Ovary (tissue), 9 donors: Measurements from ENCODE around the gene NUDT7. TPM values are rescaled to one million over a fixed set of nuclear protein-coding genes. Genes with fewer than 3 reads are reported as not detected.

ENCODE experiments used
- DNase-seq, 5 donors: peaks; one replicate each; pipeline ENCODE4 v3.0.0-alpha.2; 2019 to 2020
- H3K27ac ChIP-seq, 2 donors: fragments of 200-600 bp; one replicate each; pipeline versions ENCODE4 v1.5.1 to v1.8.0; 2019 to 2022
- H3K27me3 ChIP-seq: fragments of 200-600 bp; one replicate; pipeline ENCODE4 v1.8.0; 2022
- H3K36me3 ChIP-seq: fragments of 200-600 bp; sonication (generic); one replicate; pipeline ENCODE4 v1.5.1; 2019
- H3K4me1 ChIP-seq: one replicate; pipeline ENCODE4 v1.8.1; 2013; ENCODE audit warnings: mild to moderate bottlenecking, moderate library complexity; ENCODE audit not compliant: insufficient read depth
- H3K4me3 ChIP-seq: fragments of 200-600 bp; sonication (generic); one replicate; pipeline ENCODE4 v1.5.1; 2017
- H3K9me3 ChIP-seq, 2 donors: fragments of 200-600 bp in 1 of 2; sonication (generic) in 1 of 2; one replicate each; pipeline versions ENCODE4 v1.5.1 to v1.8.1; 2013 to 2019; ENCODE audit warnings: mild to moderate bottlenecking in 1 of 2, moderate library complexity in 1 of 2
- CTCF ChIP-seq, 3 donors: fragments of 450-650 bp in 2 of 3; fragments of 200-600 bp in 1 of 3; IDR thresholded peaks; one replicate each; pipeline versions ENCODE4 v1.5.1 to v1.8.0; 2016 to 2022; ENCODE audit warnings: antibody characterized with exemption in 3 of 3, mild to moderate bottlenecking in 1 of 3
- EP300 ChIP-seq: sonication (generic); formaldehyde crosslinking; IDR thresholded peaks from one replicate; pipeline ENCODE4 v1.6.1; 2017; ENCODE audit warnings: antibody characterized with exemption
- POLR2A ChIP-seq: fragments of 450-650 bp; IDR thresholded peaks from one replicate; pipeline ENCODE4 v1.6.1; 2017; ENCODE audit warnings: antibody characterized with exemption, mild to moderate bottlenecking, moderate library complexity
- WGBS, 3 donors: extraction: QIAGEN DNeasy Blood & Tissue Kit in 1 of 3; methylation state at CpG; one replicate each; pipeline versions ENCODE4 v1.1.5 to v1.1.7; 2013 to 2017; 5-methylcytosine and 5-hydroxymethylcytosine counted together
- intact Hi-C, 4 donors: fragments of 100-400 bp; cut with DNase I; formaldehyde crosslinking; loops; one replicate each; pipeline versions ENCODE4 v1.11.0 to v1.15.1; 2022 to 2023
- polyA plus RNA-seq, 2 donors: library from polyadenylated mRNA; stranded (reverse); fragments of 200-250 nt in 1 of 2; fragments of 350-450 nt in 1 of 2; fragmentation: Illumina TruSeq in 1 of 2; extraction: RNeasy Lipid Tissue Mini Kit (QIAGEN cat#74804) in 1 of 2; gene quantifications; one replicate each; pipeline ENCODE4 v1.2.3, GENCODE V29; 2013 to 2014
- total RNA-seq, 7 donors: library from RNA; depleted of rRNA in 2 of 7; stranded (reverse); fragments of >200 nt in 2 of 7; fragmentation: NEBNext Ultra II Directional in 3 of 7; extraction: Animal tissue kit (Norgen Biotek cat#: 25700) in 3 of 7; gene quantifications; one replicate each; pipeline versions ENCODE4 v1.1.0 to v1.2.4, GENCODE V29; 2016 to 2023
- donor health status: DM: no; HTN: no; CAD: no; lungs with moderate emphysema.
- donor health status: DM: no; HTN: no; CAD: no.
- donor health status: Bipolar disorder and iron deficiency.
- donor health status: DM: yes; HTN: yes; CAD: no.
- donor health status: DM: no; HTN: no; CAD: no.
- donor health status: DM: yes; HTN: yes; CAD: no.

The NUDT7 gene
- total and polyA plus RNA-seq, 9 donors = 4.9 to 12.3 (median 5.8) TPM

GRCh38 chr16:77683397-77684180 lies 38.7 kb upstream of the NUDT7 start:
- H3K27ac ChIP-seq = no peak overlapping the region
- no peaks in the 10 kb centered on the region for H3K9me3 ChIP-seq
- 70 to 83% (median 75%) methylated on average over 4 of the region's 4 CpGs for WGBS, 3 donors
- H3K4me1 ChIP-seq = no peaks in the 10 kb centered on the region
- H3K36me3 ChIP-seq = no peaks in the 10 kb centered on the region
- H3K27me3 ChIP-seq = no peaks in the 10 kb centered on the region
- no peak overlapping the region for H3K4me3 ChIP-seq
- TF ChIP-seq POLR2A (no peak), CTCF (IDR thresholded peaks at IDR 0.05) (no peak), EP300 (no peak)
- intact Hi-C loops = no loop called here
- DNase-seq = no peak

- WGBS, 3 donors = 79 to 85% (median 84%) methylated on average over 4 of the region's 4 CpGs
- no peaks in the 10 kb centered on the region for H3K27me3 ChIP-seq
- H3K9me3 ChIP-seq = no peaks in the 10 kb centered on the region
- no peak overlapping the region for H3K27ac ChIP-seq
- intact Hi-C loops = no loop called here
- no peak overlapping the region for H3K4me3 ChIP-seq
- no peaks in the 10 kb centered on the region for H3K36me3 ChIP-seq
- TF ChIP-seq CTCF (IDR thresholded peaks at IDR 0.05) (no peak), EP300 (no peak), POLR2A (no peak)
- no peaks in the 10 kb centered on the region for H3K4me1 ChIP-seq
- no peak for DNase-seq
Measured at GRCh38 chr16:77684181-77684526, 38.2 kb upstream of the NUDT7 start.

DNA sequence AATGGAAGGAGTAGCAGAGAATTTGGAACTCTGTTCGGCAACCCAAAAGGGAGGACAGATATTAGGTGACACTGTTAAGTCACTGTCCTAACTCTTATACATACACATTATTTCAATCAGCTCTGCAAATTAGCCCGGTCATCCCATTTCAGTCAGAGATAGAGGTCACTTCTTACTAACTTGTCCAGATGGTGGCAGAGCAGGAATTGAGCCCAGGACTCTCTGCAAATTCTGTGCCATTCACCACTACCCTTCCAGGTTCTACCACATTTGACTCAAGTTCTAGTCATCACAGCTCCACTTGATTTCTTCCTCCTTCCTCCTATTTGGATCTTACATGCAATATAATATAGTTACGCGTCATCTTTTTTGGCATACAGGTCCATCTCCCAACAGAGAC lies 35.9 kb upstream of the NUDT7 start:
- TF ChIP-seq CTCF (IDR thresholded peaks at IDR 0.05) (no peak), POLR2A (no peak), EP300 (no peak)
- Histone ChIP-seq H3K27me3 (no peaks in the 10 kb centered on the region), H3K4me3 (no peak overlapping the region), H3K9me3 (no peaks in the 10 kb centered on the region), H3K27ac (no peak overlapping the region), H3K36me3 (no peaks in the 10 kb centered on the region), H3K4me1 (no peaks in the 10 kb centered on the region)
- DNase-seq = no peak
- intact Hi-C loops = no loop called here
- 77 to 83% (median 80%) methylated on average over 4 of the region's 4 CpGs for WGBS, 3 donors

- Histone ChIP-seq H3K4me3 (no peak overlapping the region), H3K36me3 (no peaks in the 10 kb centered on the region), H3K27me3 (no peaks in the 10 kb centered on the region), H3K4me1 (no peaks in the 10 kb centered on the region), H3K9me3 (no peaks in the 10 kb centered on the region), H3K27ac (no peak overlapping the region)
- no peak for TF ChIP-seq CTCF (IDR thresholded peaks at IDR 0.05)
- no peak for TF ChIP-seq POLR2A
- TF ChIP-seq EP300 = no peak
- DNase-seq = no peak
- intact Hi-C loops = no loop called here
- WGBS, 3 donors = 72 to 84% (median 80%) methylated on average over 5 of the region's 5 CpGs
Measured at GRCh38 chr16:77689971-77690370, 32.3 kb upstream of the NUDT7 start.
